HepG2 (cell line): ENCODE data around the gene ITSN2. TPM values are rescaled to one million over a fixed set of nuclear protein-coding genes. Genes with fewer than 3 reads are reported as not detected.

Source experiments
- ATAC-seq: fragments of 200-7000 bp; cut with Tn5 transposase; 3 replicates; pipeline ENCODE4 v1.9.1; 2020; ENCODE audit warnings: mild to moderate bottlenecking, moderate library complexity
- BruUV-seq: library from RNA; stranded (reverse); fragments of 400-500 nt; replicated peaks from 2 replicates; lab custom pipeline; 2021; lab: Mats Ljungman, UMichigan
- CTCF ChIA-PET: fragments of 300-600 bp; formaldehyde crosslinking; extraction: SDS; loops from one replicate; lab custom pipeline; 2021; ENCODE audit warnings: low total read pairs, inconsistent platforms, low intra/inter-chr PET ratio; lab: Yijun Ruan, JAX
- POLR2A ChIA-PET: fragments of 350-600 bp; sonication (Branson Sonifier 250); formaldehyde crosslinking; loops from one replicate; lab custom pipeline; 2020; ENCODE audit warnings: antibody characterized with exemption, inconsistent platforms; lab: Yijun Ruan, JAX
- DNase-seq: peaks from one replicate; pipeline ENCODE4 v3.0.0-alpha.2; 2015; ENCODE audit warnings: low spot score
- FAIRE-seq: peaks from 3 replicates; lab custom pipeline; 2011; peaks lifted over from hg19 to GRCh38; lab: Jason Lieb, UNC
- H2AFZ ChIP-seq: one replicate; pipeline ENCODE4 v1.6.1; 2011; ENCODE audit warnings: low read length, inconsistent platforms
- H3K27ac ChIP-seq: fragments of 300-600 bp; 3 replicates; pipeline ENCODE4 v1.8.0; 2011; ENCODE audit warnings: mixed run types, mild to moderate bottlenecking, mixed read lengths, low read length, inconsistent platforms; ENCODE audit not compliant: insufficient read depth; ENCODE audit errors: extremely low read length
- H3K27me3 ChIP-seq, 2 experiments: fragments of 200-600 bp in 1 of 2; 2 replicates in 1 of 2; 3 replicates in 1 of 2; pipeline versions ENCODE4 v1.6.0 to v1.8.0; 2011; ENCODE audit warnings: low read length in 2 of 2, mild to moderate bottlenecking in 2 of 2, moderate library complexity in 2 of 2, inconsistent platforms in 1 of 2; ENCODE audit not compliant: insufficient read depth in 2 of 2, control insufficient read depth in 1 of 2
- H3K36me3 ChIP-seq, 2 experiments: fragments of 200-600 bp in 1 of 2; replicated peaks in 1 of 2; 2 replicates in 1 of 2; 3 replicates in 1 of 2; pipeline versions ENCODE4 v1.5.1 to v1.8.0; 2011; ENCODE audit warnings: low read length in 2 of 2, inconsistent platforms in 1 of 2; ENCODE audit not compliant: insufficient read depth in 2 of 2, control insufficient read depth in 1 of 2
- H3K4me1 ChIP-seq: 2 replicates; pipeline ENCODE4 v1.5.1; 2012; ENCODE audit warnings: low read length, inconsistent platforms; ENCODE audit not compliant: insufficient read depth
- H3K4me2 ChIP-seq: 2 replicates; pipeline ENCODE4 v1.6.0; 2011; ENCODE audit warnings: low read depth, low read length, inconsistent platforms
- H3K4me3 ChIP-seq, 3 experiments: fragments of 200-600 bp in 1 of 3; sonication (generic), shearing (Covaris generic) in 1 of 3; replicated peaks in 1 of 3; 2 replicates each; pipeline ENCODE4 v1.5.1; 2011 to 2016; ENCODE audit warnings: low read length in 3 of 3, inconsistent platforms in 2 of 3, low read depth in 2 of 3, mild to moderate bottlenecking in 2 of 3, control low read depth in 1 of 3, mixed read lengths in 1 of 3; ENCODE audit not compliant: insufficient read depth in 1 of 3
- H3K79me2 ChIP-seq: one replicate; pipeline ENCODE4 v1.6.1; 2011; ENCODE audit warnings: low read length, inconsistent platforms; ENCODE audit not compliant: insufficient read depth
- H3K9ac ChIP-seq: 2 replicates; pipeline ENCODE4 v1.6.0; 2011; ENCODE audit warnings: mild to moderate bottlenecking, low read depth, low read length, inconsistent platforms; ENCODE audit not compliant: insufficient read depth
- H3K9me3 ChIP-seq: 2 replicates; pipeline ENCODE4 v1.5.1; 2012; ENCODE audit warnings: mild to moderate bottlenecking, low read length
- H4K20me1 ChIP-seq: 2 replicates; pipeline ENCODE4 v1.6.0; 2011; ENCODE audit warnings: inconsistent platforms, mild to moderate bottlenecking, low read length, moderate library complexity; ENCODE audit not compliant: insufficient read depth
- AHR ChIP-seq: IDR thresholded peaks from 2 replicates; pipeline ENCODE4 v1.6.1; 2018; ENCODE audit warnings: missing genetic modification reagents, missing compliant biosample characterization
- KDM4B ChIP-seq: sonication (generic); formaldehyde crosslinking; IDR thresholded peaks from 2 replicates; pipeline ENCODE4 v1.4.0; 2020; ENCODE audit warnings: missing genetic modification reagents
- PHF20 ChIP-seq: sonication (generic); formaldehyde crosslinking; IDR thresholded peaks from 2 replicates; pipeline ENCODE4 v1.5.0; 2020; ENCODE audit warnings: mild to moderate bottlenecking, missing genetic modification reagents
- POLR2G ChIP-seq: fragments of 200-400 bp; formaldehyde crosslinking; IDR thresholded peaks from 2 replicates; pipeline ENCODE4 v1.6.1; 2018; ENCODE audit warnings: mild to moderate bottlenecking, low read depth, low read length, moderate library complexity
- REPIN1 ChIP-seq: sonication (generic); formaldehyde crosslinking; IDR thresholded peaks from 2 replicates; pipeline ENCODE4 v1.8.0; 2022; ENCODE audit warnings: missing genetic modification reagents, low read depth, mild to moderate bottlenecking, borderline replicate concordance
- ZBTB25 ChIP-seq: IDR thresholded peaks from 2 replicates; pipeline ENCODE4 v1.6.1; 2018; ENCODE audit warnings: missing genetic modification reagents
- ZEB1 ChIP-seq: IDR thresholded peaks from 2 replicates; pipeline ENCODE4 v1.6.1; 2012; ENCODE audit warnings: mild to moderate bottlenecking, low read depth, inconsistent platforms; ENCODE audit not compliant: insufficient replicate concordance
- ZFP36L1 ChIP-seq: sonication (generic); formaldehyde crosslinking; IDR thresholded peaks from 2 replicates; pipeline ENCODE4 v1.8.0; 2022; ENCODE audit warnings: mild to moderate bottlenecking, missing genetic modification reagents, moderate library complexity
- ZFY ChIP-seq: sonication (generic); formaldehyde crosslinking; IDR thresholded peaks from 2 replicates; pipeline ENCODE4 v1.4.0; 2020; ENCODE audit warnings: missing genetic modification reagents
- ZNF136 ChIP-seq: sonication (generic); formaldehyde crosslinking; IDR thresholded peaks from 2 replicates; pipeline ENCODE4 v1.8.1; 2022; ENCODE audit warnings: low read depth, mild to moderate bottlenecking, moderate library complexity, missing genetic modification reagents
- ZNF263 ChIP-seq: sonication (generic); formaldehyde crosslinking; IDR thresholded peaks from 2 replicates; pipeline ENCODE4 v1.4.0; 2020; ENCODE audit warnings: missing genetic modification reagents
- ZNF3 ChIP-seq: IDR thresholded peaks from 2 replicates; pipeline ENCODE4 v1.7.0; 2017; ENCODE audit warnings: inconsistent platforms
- ZNF616 ChIP-seq: sonication (generic); formaldehyde crosslinking; IDR thresholded peaks from 2 replicates; pipeline ENCODE4 v1.5.0; 2020; ENCODE audit warnings: low read depth, mild to moderate bottlenecking, missing genetic modification reagents
- WGBS: methylation state at CpG from one replicate; pipeline ENCODE4 v1.1.6; 2017; ENCODE audit warnings: low lambda C conversion rate; 5-methylcytosine and 5-hydroxymethylcytosine counted together
- in situ Hi-C: cut with HindIII; loops from 2 replicates; pipeline ENCODE4 v1.10.0; 2017; ENCODE audit warnings: low pct_unique_long_range_greater_than_20kb; ENCODE audit not compliant: extremely low pct_ligation_motif_present
- intact Hi-C: fragments of 100-400 bp; cut with micrococcal nuclease; formaldehyde crosslinking; loops from one replicate; pipeline ENCODE4 v1.10.0; 2022; ENCODE audit not compliant: unreplicated experiment
- polyA plus RNA-seq, 8 experiments: library from polyadenylated mRNA; depleted of rRNA in 3 of 8; stranded (reverse) in 7 of 8; unstranded in 1 of 8; fragments of >200 nt; fragmentation: Illumina TruSeq in 4 of 8; extraction: Trizol in 4 of 8; gene quantifications; 2 replicates each; pipeline versions ENCODE4 v1.2.1 to v1.2.3, GENCODE V29; 2011 to 2016; ENCODE audit warnings: low read depth in 4 of 8, missing spikeins in 1 of 8, mixed read lengths in 1 of 8; ENCODE audit not compliant: insufficient read depth in 1 of 8
- total RNA-seq, 5 experiments: library from RNA; depleted of rRNA; stranded (reverse); fragments of >200 nt; fragmentation: Illumina TruSeq; extraction: Trizol; gene quantifications; 2 replicates each; pipeline ENCODE4 v1.2.3, GENCODE V29; 2016; ENCODE audit warnings: low read depth in 1 of 5

Gene ITSN2
- total and polyA plus RNA-seq, 2 of the 13 experiments (the other 11 are each of a cell fraction or from before 2014, with no cell fraction given), result 26.0 to 26.6 TPM

DNA sequence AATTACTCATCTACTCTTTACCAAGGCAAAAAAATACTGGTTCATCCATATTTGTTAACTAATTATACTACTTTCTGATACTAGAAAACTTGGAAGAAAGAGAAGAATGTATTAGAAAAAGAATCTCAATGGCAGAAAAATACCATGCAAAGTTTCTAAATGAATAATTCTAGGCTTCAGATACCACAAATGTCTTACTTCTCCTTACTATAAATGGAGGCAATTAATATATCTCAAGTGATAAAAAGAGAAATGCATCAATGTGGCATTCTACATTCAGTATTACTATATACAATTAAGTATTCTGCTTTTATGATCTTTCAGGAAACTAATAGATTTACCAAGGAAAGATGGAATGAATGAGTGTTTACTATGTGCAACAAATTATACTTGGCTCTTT is 85.5 kb downstream of the ITSN2 start:
- POLR2A ChIA-PET, result no interaction called here
- H3K79me2 ChIP-seq, result no peaks in the 10 kb centered on the region
- no peaks in the 10 kb centered on the region for H4K20me1 ChIP-seq
- intact Hi-C loops (no loop called here), in situ Hi-C loops (no loop called here)
- H2AFZ ChIP-seq, result no peak overlapping the region
- TF ChIP-seq ZNF136 (CRISPR knock-in tag) (no peak), ZFP36L1 (CRISPR knock-in tag) (no peak)
- H3K27ac ChIP-seq, result no peak overlapping the region
- H3K27me3 ChIP-seq, result no peaks in the 10 kb centered on the region
- no peak overlapping the region for H3K4me3 ChIP-seq
- FAIRE-seq (no peak), DNase-seq (no peak), ATAC-seq (no peak)
- H3K36me3 ChIP-seq, result peaks cover 2 to 26% of the 10 kb centered on the region in 2 experiments; a peak in 4 of 5 replicates
- no TSS peak for BruUV-seq
- no peak overlapping the region for H3K4me2 ChIP-seq
- H3K4me1 ChIP-seq, result peaks cover 3% of the 10 kb centered on the region; the same call in 1 of the 2 replicates
- no peak overlapping the region for H3K9ac ChIP-seq
- CTCF ChIA-PET, result no interaction called here
- H3K9me3 ChIP-seq, result no peaks in the 10 kb centered on the region

DNA sequence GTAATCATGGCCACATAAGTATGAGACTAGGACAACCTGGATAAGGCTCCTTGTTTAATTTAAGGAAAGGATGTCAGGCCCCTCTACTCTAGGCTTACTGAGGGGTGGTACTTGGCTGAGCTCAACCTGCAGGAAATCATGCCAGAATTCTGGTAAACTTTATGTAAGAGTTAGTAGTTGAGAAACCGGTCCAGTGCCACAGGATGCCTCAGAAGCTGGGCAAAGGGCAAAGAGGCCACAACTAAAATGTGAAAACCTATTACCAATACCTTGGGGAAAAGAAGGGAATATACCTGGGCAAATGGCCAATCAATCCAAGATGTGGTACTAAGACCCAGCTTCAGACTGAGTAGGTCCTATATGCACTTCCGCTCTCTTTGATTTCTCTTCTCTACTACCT is 86.7 kb downstream of the ITSN2 start:
- ATAC-seq (no peak), DNase-seq (no peak), FAIRE-seq (no peak)
- Histone ChIP-seq H3K9ac (no peak overlapping the region), H2AFZ (no peak overlapping the region), H3K4me2 (no peak overlapping the region), H3K79me2 (no peaks in the 10 kb centered on the region), H3K4me3 (no peak overlapping the region), H4K20me1 (no peaks in the 10 kb centered on the region), H3K4me1 (peaks cover 13% of the 10 kb centered on the region; the same call in 1 of the 2 replicates), H3K27ac (no peak overlapping the region), H3K36me3 (peaks cover 2 to 35% of the 10 kb centered on the region in 2 experiments; a peak in 4 of 5 replicates), H3K27me3 (no peaks in the 10 kb centered on the region), H3K9me3 (no peaks in the 10 kb centered on the region)
- ChIA-PET POLR2A (no interaction called here), CTCF (no interaction called here)
- no TSS peak for BruUV-seq
- 99% methylated on average over 2 of the region's 2 CpGs for WGBS
- intact Hi-C loops, result no loop called here
- TF ChIP-seq ZBTB25 (no peak), ZEB1 (no peak), ZNF263 (no peak), AHR (no peak), PHF20 (CRISPR knock-in tag) (no peak), ZNF616 (no peak), KDM4B (no peak), ZFY (CRISPR knock-in tag) (no peak), REPIN1 (CRISPR knock-in tag) (no peak), POLR2G (no peak), ZNF3 (CRISPR knock-in tag) (no peak)
- TF ChIP-seq, all 625 proteins: peak for 0
- in situ Hi-C loops, result no loop called here
